Omental fat pad (tissue), 4 donors: ENCODE data around the gene SYCP2. TPM values are rescaled to one million over a fixed set of nuclear protein-coding genes. Genes with fewer than 3 reads are reported as not detected.
"Not testable (repeated sequence)": the region's sequence is repeated elsewhere in the genome, so short reads cannot be mapped to it uniquely, and the experiment has no call there.

Source experiments
- ATAC-seq: fragments of 150-250 bp; one replicate; pipeline ENCODE4 v1.9.1; 2016; ENCODE audit warnings: mild to moderate bottlenecking, moderate library complexity; ENCODE audit not compliant: low FRiP score
- DNase-seq: peaks from one replicate; pipeline ENCODE4 v3.0.0-alpha.2; 2019; ENCODE audit warnings: low spot score
- CTCF ChIP-seq, 3 donors: fragments of 450-650 bp; IDR thresholded peaks; one replicate each; pipeline ENCODE4 v1.5.1; 2016 to 2017; ENCODE audit warnings: antibody characterized with exemption in 3 of 3, mild to moderate bottlenecking in 3 of 3, moderate library complexity in 2 of 3
- total RNA-seq, 4 donors: library from RNA; depleted of rRNA; stranded (reverse); fragments of >200 nt; gene quantifications; one replicate each; pipeline ENCODE4 v1.1.0, GENCODE V29; 2016

The SYCP2 gene
- total RNA-seq, 4 donors from 2014 or later, result 1.8 to 8.8 (median 2.9) TPM

- no peak for ATAC-seq
- TF ChIP-seq CTCF (IDR thresholded peaks at IDR 0.05), result no peak
- DNase-seq, result no peak
Measured at GRCh38 chr20:59912609-59913008, 20.8 kb downstream of the SYCP2 start.

- DNase-seq (no peak), ATAC-seq (no peak)
- TF ChIP-seq CTCF (IDR thresholded peaks at IDR 0.05), result no peak
Measured at GRCh38 chr20:59911041-59911440, 22.4 kb downstream of the SYCP2 start.

DNA sequence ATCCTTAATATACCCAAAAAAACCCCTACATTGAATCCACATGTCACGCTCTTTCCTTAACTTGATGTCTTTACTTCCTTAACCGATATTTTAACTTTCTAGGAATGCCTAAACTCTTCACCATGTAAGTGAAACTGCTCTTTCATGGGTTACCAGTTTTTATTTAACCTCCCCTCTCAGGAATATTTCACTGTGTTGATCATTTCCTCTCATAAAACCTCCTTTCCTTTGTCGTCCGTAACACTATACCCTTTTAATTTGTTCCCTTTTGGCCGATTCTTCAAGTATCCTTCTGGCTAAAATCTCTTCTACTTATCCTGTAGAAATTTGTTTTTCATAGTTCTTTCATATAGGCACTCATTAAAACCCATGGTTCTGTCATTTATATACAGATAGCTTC is 24.6 kb downstream of the SYCP2 start:
- no peak for ATAC-seq
- TF ChIP-seq CTCF (IDR thresholded peaks at IDR 0.05), result no peak

GRCh38 chr20:59903621-59904020 is 29.8 kb downstream of the SYCP2 start:
- DNase-seq (no peak), ATAC-seq (no peak)
- TF ChIP-seq CTCF (IDR thresholded peaks at IDR 0.05), result no peak

More for the DNA sequence above, 24.6 kb downstream of the SYCP2 start:
- DNase-seq, result no peak

DNA sequence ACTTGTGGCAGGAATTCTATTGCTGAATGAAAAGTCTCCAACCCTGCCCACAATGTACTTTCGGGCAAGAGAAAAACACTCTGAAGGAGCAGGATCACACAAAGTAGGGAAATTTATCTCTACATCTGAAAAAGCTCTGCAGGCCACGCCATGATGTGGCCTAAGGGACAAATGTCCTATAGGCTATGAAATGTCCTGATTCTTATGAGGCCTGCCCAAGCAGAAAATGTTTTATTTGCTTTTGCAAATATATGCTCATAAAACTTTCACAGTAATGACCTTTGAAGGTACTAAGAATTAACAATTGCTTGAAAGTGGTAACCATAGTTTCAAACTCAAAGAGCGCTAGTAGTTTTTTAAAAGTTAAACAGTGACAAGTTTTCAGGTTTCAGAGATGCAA is 31.0 kb downstream of the SYCP2 start:
- DNase-seq (no peak), ATAC-seq (no peak)
- TF ChIP-seq CTCF (IDR thresholded peaks at IDR 0.05), result no peak

GRCh38 chr20:59895908-59896307 is 37.5 kb downstream of the SYCP2 start:
- no peak for ATAC-seq
- no peak for DNase-seq
- no peak for TF ChIP-seq CTCF (IDR thresholded peaks at IDR 0.05)

- TF ChIP-seq CTCF (IDR thresholded peaks at IDR 0.05), result no peak
- ATAC-seq (no peak), DNase-seq (no peak)
Measured at GRCh38 chr20:59891581-59891980, 41.9 kb downstream of the SYCP2 start.

DNA sequence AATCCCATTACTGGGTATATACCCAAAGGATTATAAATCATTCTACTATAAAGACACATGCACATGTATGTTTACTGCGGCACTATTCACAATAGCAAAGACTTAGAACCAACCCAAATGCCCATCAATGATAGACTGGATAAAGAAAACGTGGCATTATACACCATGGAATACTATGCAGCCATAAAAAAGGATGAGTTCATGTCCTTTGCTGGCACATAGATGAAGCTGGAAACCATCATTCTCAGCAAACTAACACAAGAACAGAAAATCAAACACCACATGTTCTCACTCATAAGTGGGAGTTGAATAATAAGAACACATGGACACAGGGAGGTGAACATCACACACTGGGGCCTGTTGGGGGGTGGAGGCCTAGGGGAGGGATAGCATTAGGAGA is 43.4 kb downstream of the SYCP2 start:
- not testable (repeated sequence) for DNase-seq, ATAC-seq
